Right ventricle myocardium superior (tissue), 1 donor: Measurements from ENCODE around the gene IRAK4. TPM values are rescaled to one million over a fixed set of nuclear protein-coding genes. Genes with fewer than 3 reads are reported as not detected.

ENCODE experiments used
- ATAC-seq: fragments of 200-7000 bp; cut with Tn5 transposase; one replicate; pipeline ENCODE4 v1.9.1; 2020; ENCODE audit warnings: mild to moderate bottlenecking; ENCODE audit not compliant: poor library complexity
- DNase-seq: peaks from one replicate; pipeline ENCODE4 v3.0.0-alpha.2; 2020
- intact Hi-C: fragments of 100-400 bp; cut with DNase I; formaldehyde crosslinking; loops from one replicate; pipeline ENCODE4 v1.11.2; 2022
- total RNA-seq: library from RNA; stranded (reverse); fragmentation: NEBNext Ultra II Directional; extraction: Animal tissue kit (Norgen Biotek cat#: 25700); gene quantifications from one replicate; pipeline ENCODE4 v1.2.1, GENCODE V29; 2021
- donor health status: DM: no; HTN: yes; CAD: no; lungs with severe emphysema.

The IRAK4 gene
- total RNA-seq, 1 donor from 2014 or later = 5.3 TPM

DNA sequence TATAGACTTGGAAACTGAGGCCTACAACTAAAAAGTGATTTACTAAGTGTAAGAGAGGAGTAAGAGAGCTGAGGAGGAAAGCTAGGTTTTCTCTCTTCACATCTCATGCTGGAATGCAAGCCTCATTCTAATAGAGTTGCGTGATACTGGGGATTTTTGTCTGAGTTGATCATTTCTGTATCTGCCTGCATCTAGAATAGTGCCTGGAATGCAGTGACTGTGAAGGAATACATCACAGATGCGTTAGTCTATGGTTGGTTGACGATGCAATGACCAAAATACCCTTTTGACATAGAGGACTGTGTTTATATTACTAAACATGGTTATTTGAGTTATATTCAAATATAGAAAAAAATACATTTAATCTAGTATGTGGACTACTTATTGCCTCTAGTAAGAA, 67.9 kb downstream of the IRAK4 start:
- ATAC-seq (no peak), DNase-seq (no peak)
- intact Hi-C loops = no loop called here

DNA sequence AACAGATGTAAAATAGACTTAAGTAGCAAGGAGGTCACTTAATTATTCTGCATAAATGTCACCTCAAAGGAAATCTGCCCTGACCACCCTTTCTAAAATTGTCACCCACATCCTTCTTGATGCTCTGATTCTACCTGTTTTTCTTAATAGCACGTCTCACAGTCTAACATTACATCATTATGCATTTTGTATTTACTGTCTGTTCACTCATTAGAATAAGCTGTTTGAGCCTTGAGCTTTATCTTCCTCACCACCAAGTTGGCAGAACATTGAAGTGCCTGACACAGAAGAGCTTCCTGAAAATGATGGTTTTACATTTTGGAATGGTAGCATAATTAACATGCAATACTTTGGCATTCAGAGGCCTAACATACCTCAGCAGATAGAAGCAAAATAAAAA, 68.3 kb downstream of the IRAK4 start:
- intact Hi-C loops = no loop called here
- no peak for ATAC-seq
- no peak for DNase-seq

DNA sequence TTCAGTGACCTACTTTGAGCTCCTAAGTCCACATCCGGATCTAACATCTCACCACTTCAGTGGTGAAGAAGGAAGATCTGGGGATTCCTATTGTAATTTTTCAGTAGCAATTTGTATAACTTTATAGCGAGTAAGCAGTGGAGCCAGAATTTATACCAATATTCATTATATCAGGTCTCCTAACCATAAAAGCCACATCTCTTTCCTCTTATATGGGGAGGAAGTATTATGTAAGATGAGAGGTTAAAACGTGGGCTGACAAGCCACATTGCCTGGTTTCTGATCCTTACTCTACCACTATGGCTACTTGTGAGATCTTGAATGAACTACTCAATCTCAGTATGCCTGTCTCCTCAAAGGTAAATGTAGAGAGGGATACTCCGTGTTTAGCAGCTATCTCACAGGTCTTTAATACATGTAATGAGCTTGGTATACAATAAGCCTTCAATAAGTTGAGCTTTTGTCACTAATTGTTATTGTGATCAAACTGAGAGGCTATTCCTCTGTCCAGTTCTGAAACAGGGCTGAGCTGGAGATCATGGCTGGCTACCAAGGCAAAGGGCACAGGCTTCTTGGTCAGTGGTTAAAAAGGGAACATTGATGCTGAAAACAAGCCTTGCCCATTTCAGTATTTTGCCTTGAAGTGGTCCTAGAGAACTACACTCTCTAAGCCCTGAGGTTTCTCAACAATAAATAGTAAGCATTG, 73.9 kb downstream of the IRAK4 start:
- no peak for DNase-seq
- intact Hi-C loops = no loop called here
- ATAC-seq = no peak

DNA sequence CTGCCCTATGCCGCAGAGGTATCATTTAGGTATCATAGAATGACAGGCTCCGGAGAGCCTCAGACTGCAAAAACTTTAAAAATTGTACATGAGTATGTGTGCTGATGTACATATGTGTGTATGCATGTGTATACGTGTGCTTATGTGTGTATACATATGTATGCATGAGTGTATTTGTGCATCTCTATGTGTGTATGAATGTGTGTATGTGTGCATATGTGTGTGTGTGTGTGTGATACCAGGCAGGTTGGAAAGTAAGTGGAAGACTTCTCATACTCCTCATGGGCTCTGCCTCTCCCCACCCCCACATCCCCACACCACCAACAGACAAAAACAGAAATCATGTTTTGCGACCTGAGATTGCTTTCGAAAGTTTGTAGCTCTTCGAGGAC, 76.5 kb downstream of the IRAK4 start:
- ATAC-seq (no peak), DNase-seq (no peak)
- intact Hi-C loops = no loop called here

DNA sequence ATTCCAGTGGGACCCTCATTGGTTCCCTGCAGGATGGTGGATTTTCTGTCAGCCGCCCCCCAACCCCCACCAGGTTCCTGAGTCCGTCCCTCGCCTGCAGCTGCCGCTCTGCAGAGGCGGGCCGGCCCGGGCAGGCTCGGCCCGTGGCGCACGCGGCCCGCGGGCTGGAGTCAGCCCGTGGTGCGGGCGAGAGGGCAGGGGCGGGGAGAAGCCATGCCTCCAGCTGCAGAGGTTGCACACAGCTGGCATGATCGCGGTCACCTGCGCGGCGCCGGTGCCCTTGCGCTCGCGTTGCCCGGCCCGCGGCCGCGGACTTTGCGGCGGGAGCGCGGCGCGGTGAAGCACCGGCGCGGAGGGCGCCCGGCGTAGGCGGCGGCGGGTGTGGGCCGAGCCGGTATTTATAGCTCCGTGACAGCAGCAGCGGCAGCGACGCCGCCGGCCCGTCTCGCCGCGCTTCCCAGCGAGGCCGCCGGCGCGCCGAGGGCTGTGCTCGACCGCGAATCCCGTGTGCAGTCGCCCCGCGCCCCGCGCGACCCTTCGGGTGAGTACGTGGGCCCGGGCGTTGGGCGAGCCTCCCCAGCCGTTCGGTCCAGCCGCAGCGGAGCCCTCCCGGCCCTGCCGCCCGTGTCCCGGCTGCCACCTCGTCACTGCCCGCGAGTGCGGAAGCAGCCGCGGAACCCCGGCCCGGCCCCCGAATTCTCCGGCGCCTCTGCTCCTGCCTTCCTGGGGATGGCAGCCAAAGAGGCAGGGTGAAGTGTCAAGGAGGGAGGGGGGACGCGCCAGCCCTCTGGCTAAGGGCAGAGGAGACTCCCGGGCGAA, 77.1 kb downstream of the IRAK4 start, which contains the start of gene TMEM117:
TMEM117 (plus strand) TSS at position 426 of the 819 bp plus-strand sequence.
- ATAC-seq (peak; percentile 96), DNase-seq (peak; percentile 89)
- intact Hi-C loops = no loop called here

DNA sequence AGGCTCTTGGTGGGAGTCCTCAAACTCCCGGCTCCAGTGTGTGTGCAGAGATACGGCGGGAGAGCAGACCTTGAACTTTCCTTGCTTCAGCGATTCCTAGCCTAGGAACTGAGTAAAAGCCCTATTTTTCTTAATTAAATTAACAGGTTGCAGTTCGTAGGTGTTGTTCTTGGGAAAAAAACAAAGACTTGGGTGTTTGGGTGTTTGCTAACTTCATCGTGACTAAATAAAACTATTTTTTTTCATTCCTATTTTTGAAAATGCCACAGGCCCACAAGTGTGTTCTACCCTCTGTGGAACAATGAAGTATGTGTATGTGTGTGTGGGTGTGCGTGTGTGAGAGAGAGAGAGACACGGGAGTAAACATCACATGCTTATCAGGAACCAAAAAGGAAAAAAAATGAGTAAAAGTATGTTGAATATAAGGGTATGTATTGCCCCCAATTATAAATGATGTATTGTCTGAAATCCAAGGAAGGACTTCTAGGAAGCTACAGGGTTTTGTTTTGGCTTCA, 77.8 kb downstream of the IRAK4 start:
- intact Hi-C loops = no loop called here
- ATAC-seq (peak; percentile 53), DNase-seq (no peak)

Other genes with a start within 250 kb of the IRAK4 start
- not detected for gene ADAMTS20, start 206.7 kb upstream of the IRAK4 start, total RNA-seq
- 3.7 TPM for gene PUS7L, start 161 bp upstream of the IRAK4 start, total RNA-seq
- 11.9 TPM for gene TWF1, start 47.4 kb downstream of the IRAK4 start, total RNA-seq
- gene TMEM117, start 77.1 kb downstream of the IRAK4 start, total RNA-seq = 5.8 TPM